Measurements from ENCODE around the gene SOST.
"Not testable (repeated sequence)": the region's sequence is repeated elsewhere in the genome, so short reads cannot be mapped to it uniquely, and the experiment has no call there.

SOST gene

DNA sequence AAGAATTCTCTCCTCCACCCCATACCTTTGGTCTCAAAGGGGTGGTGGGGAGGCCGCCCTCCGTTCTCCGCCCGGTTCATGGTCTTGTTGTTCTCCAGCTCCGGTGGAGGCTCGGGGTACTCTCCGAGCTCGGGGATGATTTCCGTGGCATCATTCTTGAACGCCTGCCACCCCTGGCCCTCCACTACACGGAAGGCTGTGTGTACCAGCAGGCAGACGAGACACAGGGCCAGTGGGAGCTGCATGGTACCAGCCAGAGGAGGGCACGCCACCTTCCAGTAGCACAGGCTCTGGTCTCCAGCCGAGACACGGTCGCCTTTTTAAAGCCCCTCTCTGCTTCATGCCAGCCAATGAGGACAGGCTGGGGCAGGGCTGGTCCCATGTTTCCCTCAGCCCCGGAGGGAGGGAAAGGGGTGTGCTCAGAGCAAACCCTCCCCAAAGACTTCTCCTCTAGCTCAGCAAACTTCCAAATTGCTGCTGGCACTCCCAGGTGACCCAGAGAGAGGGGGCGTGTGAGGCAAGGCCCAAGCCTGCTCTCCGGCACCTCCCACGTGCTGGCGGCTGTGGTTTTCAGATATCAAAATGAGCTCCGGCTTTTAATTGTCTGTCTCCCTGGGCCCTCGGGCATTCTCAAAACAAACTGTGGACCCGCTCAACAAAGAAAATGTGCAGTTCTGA is at the start of gene SOST:
Gene SOST (minus strand): TSS at position 295 of the 678 bp plus-strand sequence. CDS start 50 bp downstream, at position 245.
- H3K27ac ChIP-seq: no peak within 1 kb of the TSS
- TF ChIP-seq, protein P1, sequence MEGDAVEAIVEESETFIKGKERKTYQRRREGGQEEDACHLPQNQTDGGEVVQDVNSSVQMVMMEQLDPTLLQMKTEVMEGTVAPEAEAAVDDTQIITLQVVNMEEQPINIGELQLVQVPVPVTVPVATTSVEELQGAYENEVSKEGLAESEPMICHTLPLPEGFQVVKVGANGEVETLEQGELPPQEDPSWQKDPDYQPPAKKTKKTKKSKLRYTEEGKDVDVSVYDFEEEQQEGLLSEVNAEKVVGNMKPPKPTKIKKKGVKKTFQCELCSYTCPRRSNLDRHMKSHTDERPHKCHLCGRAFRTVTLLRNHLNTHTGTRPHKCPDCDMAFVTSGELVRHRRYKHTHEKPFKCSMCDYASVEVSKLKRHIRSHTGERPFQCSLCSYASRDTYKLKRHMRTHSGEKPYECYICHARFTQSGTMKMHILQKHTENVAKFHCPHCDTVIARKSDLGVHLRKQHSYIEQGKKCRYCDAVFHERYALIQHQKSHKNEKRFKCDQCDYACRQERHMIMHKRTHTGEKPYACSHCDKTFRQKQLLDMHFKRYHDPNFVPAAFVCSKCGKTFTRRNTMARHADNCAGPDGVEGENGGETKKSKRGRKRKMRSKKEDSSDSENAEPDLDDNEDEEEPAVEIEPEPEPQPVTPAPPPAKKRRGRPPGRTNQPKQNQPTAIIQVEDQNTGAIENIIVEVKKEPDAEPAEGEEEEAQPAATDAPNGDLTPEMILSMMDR (conservative IDR thresholded peaks at IDR 0.05): no peak

DNA sequence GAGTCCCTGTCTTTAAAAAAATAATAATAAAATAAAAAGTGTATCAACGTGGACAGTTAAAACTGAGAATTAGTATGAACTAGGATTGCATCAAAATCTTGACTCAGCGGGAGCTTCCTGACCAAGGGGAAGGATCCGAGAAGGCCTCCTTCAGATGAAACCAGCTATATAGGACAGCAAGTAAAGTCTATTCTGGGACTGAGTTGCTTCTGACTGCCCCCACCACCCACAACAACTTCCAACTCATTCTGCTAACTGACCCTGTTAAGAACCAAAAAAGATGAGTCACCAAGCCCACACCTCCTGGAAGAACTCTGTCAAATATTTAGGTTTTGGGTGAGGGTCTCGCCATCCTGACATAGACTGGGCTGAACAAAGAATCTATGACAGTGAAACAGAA is 49.5 kb upstream of the SOST start:
- H3K27ac ChIP-seq: no peak overlapping the region
- TF ChIP-seq, protein P1 (conservative IDR thresholded peaks at IDR 0.05): no peak

DNA sequence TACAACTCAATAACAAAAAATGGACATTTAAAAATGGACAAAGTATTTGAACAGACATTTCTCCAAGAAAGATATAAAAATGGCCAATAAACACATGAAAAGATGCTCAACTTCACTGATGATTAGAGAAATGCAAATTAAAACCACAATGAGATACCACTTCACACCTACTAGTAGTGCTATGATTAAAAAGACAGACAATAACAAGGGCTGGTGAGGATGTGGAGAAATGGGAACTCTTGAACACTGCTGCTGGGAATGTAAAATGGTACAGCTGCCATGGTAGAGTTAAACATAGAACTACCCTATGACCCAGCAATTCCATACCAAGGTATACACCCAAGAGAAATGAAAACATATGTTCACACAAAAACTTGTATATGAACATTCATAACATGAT is 46.5 kb upstream of the SOST start:
- H3K27ac ChIP-seq: no peak overlapping the region
- TF ChIP-seq, protein P1 (conservative IDR thresholded peaks at IDR 0.05): no peak

DNA sequence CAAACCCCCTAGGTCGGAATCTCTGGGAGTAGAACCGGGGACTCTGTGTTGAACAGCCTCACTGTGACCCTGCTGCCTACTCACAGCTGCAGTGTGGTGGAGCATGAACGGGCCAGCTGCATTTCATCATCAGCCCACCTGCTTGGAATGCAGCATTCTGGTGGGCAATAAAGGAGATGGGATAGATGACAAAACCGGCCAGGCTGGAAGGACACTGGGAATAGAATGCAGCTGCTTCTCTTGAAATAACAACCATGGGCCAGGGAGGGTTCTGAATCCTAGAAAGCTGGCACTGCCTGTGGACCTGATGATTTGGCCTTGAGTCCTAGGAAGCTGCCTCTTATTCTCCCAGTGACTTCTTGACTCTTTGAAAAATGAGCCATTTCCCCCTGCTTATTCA is 45.2 kb upstream of the SOST start:
- H3K27ac ChIP-seq: no peak overlapping the region
- TF ChIP-seq, protein P1 (conservative IDR thresholded peaks at IDR 0.05): no peak

DNA sequence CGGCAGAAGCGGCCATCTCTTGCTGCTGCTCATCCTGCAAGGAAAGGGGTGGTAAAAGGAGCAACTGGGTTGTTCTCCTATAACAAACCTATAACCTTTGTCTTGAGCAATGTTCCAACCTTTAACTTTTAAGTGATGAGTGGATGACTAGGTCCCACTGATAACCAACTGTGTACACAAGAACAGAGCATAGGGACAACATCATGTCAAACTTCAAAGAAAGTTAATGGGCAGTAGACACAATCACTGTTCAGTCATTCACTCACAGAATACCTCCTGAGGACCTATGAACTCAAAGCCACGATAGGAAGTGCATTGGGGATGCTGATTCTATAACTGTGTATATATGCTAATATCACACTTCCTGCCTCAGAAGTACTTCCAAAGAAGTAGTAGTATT is 43.3 kb upstream of the SOST start:
- TF ChIP-seq, protein P1 (conservative IDR thresholded peaks at IDR 0.05): no peak
- H3K27ac ChIP-seq: no peak overlapping the region

DNA sequence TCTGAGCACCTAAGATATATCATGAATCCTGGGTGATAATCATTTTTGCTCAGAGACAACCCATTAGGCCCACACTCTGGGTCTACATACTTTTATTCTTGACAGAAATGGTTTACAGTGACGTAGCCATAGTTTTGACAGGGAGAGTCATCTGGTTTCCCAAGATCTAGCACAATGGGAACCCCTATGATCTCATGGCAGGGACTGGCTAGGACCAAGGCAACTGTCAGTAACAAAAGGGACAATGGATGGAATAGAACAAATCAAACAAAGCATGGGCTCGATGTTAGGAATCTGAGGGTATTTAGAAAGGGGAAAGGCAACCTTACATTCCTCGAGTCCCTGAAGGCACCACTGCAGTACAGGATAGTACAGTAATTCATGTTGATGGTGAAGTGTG is 42.1 kb upstream of the SOST start:
- H3K27ac ChIP-seq: no peak overlapping the region
- TF ChIP-seq, protein P1 (conservative IDR thresholded peaks at IDR 0.05): no peak

DNA sequence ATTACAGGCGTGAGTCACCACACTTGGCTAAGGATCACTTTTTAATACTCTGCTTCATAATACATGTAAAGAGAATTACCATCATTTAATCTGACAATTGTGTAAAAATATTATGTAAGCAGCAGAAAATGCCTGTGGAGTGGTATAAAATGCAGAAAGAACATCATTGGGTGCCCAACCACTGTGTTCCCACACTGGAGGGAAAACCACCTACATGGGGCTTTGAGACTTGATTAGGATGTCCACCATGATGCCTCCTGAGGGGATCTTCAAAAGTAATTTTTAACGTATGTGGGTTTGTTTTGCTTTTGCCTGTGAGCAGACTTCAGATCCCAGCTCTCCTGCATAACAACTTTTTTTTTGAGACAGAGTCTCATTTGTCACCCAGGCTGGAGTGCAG is 40.5 kb upstream of the SOST start:
- TF ChIP-seq, protein P1 (conservative IDR thresholded peaks at IDR 0.05): no peak
- H3K27ac ChIP-seq: no peak overlapping the region

DNA sequence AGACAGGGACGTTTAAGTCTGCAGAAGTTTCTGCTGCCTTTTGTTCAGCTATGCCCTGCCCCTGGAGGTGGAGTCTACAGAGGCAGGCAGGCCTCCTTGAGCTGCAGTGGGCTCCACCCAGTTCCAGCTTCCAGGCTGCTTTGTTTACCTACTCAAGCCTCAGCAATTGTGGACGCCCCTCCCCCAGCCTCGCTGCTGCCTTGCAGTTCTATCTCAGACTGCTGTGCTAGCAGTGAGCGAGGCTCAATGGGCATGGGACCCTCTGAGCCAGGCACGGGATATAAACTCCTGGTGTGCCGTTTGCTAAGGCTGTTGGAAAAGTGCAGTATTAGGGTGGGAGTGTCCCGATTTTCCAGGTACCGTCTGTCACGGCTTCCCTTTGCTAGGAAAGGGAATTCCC is 39.4 kb upstream of the SOST start:
- not testable (repeated sequence) for H3K27ac ChIP-seq

DNA sequence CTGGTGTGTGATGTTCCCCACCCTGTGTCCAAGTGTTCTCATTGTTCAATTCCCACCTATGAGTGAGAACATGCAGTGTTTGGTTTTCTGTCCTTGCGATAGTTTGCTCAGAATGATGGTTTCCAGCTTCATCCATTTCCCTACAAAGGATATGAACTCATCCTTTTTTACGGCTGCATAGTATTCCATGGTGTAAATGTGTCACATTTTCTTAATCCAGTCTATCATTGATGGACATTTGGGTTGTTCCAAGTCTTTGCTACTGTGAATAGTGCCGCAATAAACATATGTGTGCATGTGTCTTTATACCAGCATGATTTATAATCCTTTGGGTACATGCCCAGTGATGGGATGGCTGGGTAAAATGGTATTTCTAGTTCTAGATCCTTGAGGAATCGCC is 34.1 kb upstream of the SOST start:
- H3K27ac ChIP-seq: not testable (repeated sequence)

Measured in VCaP (cell line).